ENCODE data around the gene DCAF8L1.

DNA sequence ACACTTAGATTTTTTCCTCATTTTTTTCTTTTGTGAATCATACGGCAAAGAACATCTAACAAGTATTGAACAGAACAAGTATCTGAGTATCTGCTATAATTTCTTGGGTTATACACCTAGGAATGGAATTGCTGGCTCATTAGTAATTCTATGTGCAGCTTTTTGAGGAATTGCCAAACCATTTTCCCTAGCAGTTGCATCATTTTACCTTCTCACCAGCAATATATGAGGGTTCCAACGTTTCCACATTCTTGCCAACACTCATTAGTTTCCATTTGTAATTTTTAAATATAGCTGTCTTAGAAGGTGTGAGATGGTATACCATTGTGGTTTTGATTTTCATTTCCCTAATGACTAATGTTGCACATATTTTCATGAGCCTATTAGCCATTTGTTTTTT is 41.1 kb upstream of the DCAF8L1 start:
- TF ChIP-seq, protein P1, sequence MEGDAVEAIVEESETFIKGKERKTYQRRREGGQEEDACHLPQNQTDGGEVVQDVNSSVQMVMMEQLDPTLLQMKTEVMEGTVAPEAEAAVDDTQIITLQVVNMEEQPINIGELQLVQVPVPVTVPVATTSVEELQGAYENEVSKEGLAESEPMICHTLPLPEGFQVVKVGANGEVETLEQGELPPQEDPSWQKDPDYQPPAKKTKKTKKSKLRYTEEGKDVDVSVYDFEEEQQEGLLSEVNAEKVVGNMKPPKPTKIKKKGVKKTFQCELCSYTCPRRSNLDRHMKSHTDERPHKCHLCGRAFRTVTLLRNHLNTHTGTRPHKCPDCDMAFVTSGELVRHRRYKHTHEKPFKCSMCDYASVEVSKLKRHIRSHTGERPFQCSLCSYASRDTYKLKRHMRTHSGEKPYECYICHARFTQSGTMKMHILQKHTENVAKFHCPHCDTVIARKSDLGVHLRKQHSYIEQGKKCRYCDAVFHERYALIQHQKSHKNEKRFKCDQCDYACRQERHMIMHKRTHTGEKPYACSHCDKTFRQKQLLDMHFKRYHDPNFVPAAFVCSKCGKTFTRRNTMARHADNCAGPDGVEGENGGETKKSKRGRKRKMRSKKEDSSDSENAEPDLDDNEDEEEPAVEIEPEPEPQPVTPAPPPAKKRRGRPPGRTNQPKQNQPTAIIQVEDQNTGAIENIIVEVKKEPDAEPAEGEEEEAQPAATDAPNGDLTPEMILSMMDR (IDR thresholded peaks at IDR 0.05) = no peak
- no peak for TF ChIP-seq POLR2A (IDR thresholded peaks at IDR 0.05)
